H1 (cell line): ENCODE measurements around the gene RAD51D.
A peak's percentile ranks its signal among the peaks of the same experiment; 100 is the strongest.

Source experiments
- CEBPB ChIP-seq: IDR thresholded peaks from 2 replicates; pipeline ENCODE4 v1.6.1; 2012; ENCODE audit warnings: low read depth, low read length
- CTCF ChIP-seq, 3 experiments: IDR thresholded peaks; 1 replicate in 2 of 3; 2 replicates in 1 of 3; pipeline versions ENCODE4 v1.5.1 to v1.6.1; 2011; ENCODE audit warnings: low read length in 3 of 3, mild to moderate bottlenecking in 3 of 3, inconsistent platforms in 2 of 3, low read depth in 1 of 3, moderate library complexity in 1 of 3; ENCODE audit not compliant: insufficient read depth in 1 of 3; ENCODE audit errors: control extremely low read depth in 1 of 3
- GTF2F1 ChIP-seq: IDR thresholded peaks from 2 replicates; pipeline ENCODE4 v1.6.1; 2012; ENCODE audit warnings: low read depth, low read length, improper control_type of control experiment, borderline replicate concordance
- NANOG ChIP-seq: IDR thresholded peaks from 2 replicates; pipeline ENCODE4 v1.6.1; 2011; ENCODE audit warnings: low read length, low read depth, mild to moderate bottlenecking, inconsistent platforms; ENCODE audit not compliant: insufficient read depth, poor library complexity, severe bottlenecking
- YY1 ChIP-seq: IDR thresholded peaks from 2 replicates; pipeline ENCODE4 v1.6.1; 2011; ENCODE audit warnings: low read depth, mild to moderate bottlenecking, low read length

DNA sequence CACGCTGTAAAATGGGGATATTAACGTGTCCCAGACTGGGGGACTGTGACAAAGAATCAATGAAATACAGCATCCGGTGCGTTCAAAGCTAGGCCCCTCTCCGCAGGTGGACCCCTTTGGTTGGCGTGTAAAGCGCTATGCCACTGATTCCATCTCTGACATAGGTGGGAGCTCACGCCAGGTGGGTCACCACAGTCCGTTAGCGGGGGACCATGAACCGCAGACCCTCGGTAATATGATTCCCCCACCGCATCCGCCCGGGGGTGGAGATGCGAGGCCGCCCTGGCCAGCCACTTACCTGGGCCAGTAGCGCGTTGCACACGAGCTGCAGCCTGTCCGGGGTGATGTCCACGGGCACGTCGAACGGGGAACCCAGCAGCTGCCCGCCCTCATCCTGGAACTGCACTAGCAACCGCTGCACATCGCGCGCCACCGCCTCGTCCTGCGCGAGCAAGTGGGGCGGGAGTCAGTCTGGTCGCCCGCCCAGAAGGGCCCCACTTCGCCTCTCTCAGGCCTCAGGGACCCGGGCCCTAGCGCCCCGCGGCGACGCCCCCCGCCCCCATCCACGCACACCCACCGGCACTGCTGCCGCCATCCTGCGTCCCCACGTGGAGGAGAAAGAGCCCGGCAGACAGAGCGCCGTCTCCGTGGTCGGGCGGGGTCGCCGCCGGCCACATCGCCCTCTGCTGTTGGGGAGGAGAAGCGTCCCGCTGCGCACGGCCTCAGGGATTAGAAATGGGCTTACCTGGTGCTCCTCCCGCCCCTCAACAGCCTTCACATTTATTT is 22.2 kb upstream of the RAD51D start, which contains the start of gene NLE1:
- TF ChIP-seq CTCF (IDR thresholded peaks at IDR 0.05; ENCODE audit: control extremely low read depth in 1 of 3, insufficient read depth in 1 of 3, low read depth in 1 of 3, low read length in 3 of 3) (peak; percentile 86 to 98 (median 92)), CEBPB (no peak), NANOG (no peak), YY1 (peak; percentile 89), GTF2F1 (no peak)
